SHP77 (cell line): ENCODE data around the gene SENP3.

Source experiments
- DNase-seq, 2 experiments: peaks; one replicate each; lab custom pipeline; 2025; lab: John Stamatoyannopoulos, UW

SENP3 gene

GRCh38 chr17:7561589-7562207 lies at the start of gene SENP3:
TSS of gene SENP3 (plus strand) at chr17:7561919. CDS start at chr17:7563077, 1,158 bp downstream.
- peak; percentile 86 to 93 for DNase-seq

DNA sequence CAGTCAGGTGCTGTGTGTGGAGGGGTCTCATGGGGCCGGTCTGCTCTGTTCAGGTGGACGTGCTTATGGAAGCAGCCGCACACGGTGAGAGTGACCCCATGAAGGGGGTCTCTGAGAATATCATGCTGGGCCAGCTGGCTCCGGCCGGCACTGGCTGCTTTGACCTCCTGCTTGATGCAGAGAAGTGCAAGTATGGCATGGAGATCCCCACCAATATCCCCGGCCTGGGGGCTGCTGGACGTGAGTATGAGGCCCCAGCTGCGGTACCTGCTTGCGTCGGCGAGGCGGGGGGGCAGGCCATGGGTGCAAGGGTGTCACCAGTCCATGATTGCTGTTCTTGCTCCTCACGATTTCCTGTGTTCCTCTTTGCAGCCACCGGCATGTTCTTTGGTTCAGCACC lies 49.6 kb upstream of the SENP3 start:
- no peak for DNase-seq

DNA sequence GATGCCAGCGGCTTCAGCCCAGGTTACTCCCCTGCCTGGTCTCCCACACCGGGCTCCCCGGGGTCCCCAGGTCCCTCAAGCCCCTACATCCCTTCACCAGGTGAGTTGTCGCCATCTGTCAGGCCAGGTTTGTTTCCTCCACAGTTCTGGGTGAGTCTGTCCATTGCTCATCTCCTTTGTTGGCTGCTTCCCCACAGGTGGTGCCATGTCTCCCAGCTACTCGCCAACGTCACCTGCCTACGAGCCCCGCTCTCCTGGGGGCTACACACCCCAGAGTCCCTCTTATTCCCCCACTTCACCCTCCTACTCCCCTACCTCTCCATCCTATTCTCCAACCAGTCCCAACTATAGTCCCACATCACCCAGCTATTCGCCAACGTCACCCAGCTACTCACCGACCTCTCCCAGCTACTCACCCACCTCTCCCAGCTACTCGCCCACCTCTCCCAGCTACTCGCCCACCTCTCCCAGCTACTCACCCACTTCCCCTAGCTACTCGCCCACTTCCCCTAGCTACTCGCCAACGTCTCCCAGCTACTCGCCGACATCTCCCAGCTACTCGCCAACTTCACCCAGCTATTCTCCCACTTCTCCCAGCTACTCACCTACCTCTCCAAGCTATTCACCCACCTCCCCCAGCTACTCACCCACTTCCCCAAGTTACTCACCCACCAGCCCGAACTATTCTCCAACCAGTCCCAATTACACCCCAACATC lies 48.7 kb upstream of the SENP3 start:
- no peak for DNase-seq

- no peak for DNase-seq
These were observed 47.8 kb upstream of the SENP3 start for GRCh38 chr17:7513850-7514419.

DNA sequence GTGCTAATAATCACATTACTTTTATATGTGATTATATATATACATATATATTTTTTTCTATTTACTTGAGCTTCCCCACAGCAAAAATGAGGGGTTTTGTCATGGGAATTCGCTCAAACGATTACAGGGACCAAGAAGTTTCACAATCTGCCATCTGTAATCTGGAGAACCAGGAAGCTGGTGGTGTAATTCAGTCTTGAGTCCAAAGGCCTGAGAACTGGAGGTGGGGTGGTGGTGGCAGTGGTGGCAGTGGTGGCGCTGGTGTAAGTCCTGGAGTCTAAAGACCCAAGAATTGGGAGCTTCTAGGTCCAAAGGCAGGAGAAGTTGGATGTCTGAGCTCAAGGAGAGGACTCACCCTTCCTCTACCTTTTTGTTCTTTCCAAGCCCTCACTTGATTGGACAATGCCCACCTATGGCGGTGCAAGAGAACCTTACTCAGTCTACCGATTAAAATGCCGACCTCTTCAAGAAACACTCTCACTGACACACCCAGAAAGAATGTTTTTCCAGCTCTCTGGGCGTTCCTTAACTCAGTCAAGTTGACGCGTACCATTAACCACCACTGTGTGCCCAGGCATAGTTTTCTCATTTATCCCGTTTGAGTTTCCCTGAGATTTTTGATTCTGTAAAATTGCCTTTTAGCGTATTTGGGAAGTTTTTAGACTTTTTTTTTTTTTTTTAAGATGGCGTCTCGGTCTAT lies 45.7 kb upstream of the SENP3 start:
- no peak for DNase-seq

GRCh38 chr17:7523033-7523432 lies 38.7 kb upstream of the SENP3 start:
- DNase-seq: peak in 1 of 2 experiments; percentile 46

- no peak for DNase-seq
These were observed 32.9 kb upstream of the SENP3 start for GRCh38 chr17:7528842-7529241.

- DNase-seq: no peak
These were observed 31.5 kb upstream of the SENP3 start for GRCh38 chr17:7530023-7530900.

DNA sequence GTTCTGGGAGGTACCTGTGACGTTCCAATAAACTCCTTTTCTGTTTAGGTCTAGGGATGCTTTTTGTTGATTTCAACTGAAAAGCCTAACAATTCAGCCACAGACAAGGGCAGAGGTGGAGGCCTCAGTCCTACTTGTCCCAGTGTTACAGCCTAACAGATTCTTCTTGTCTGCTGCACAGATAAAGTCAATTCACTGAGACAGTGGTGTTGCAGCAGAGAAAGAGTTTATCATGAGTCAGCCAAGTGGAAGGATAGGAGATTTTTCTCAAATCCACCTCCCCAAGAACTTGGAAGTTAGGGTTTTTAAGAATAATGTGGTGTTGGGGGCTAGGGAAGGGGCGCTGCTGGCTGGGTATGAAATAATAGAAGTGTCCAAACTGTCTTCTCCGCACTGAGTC lies 23.7 kb upstream of the SENP3 start:
- no peak for DNase-seq

DNA sequence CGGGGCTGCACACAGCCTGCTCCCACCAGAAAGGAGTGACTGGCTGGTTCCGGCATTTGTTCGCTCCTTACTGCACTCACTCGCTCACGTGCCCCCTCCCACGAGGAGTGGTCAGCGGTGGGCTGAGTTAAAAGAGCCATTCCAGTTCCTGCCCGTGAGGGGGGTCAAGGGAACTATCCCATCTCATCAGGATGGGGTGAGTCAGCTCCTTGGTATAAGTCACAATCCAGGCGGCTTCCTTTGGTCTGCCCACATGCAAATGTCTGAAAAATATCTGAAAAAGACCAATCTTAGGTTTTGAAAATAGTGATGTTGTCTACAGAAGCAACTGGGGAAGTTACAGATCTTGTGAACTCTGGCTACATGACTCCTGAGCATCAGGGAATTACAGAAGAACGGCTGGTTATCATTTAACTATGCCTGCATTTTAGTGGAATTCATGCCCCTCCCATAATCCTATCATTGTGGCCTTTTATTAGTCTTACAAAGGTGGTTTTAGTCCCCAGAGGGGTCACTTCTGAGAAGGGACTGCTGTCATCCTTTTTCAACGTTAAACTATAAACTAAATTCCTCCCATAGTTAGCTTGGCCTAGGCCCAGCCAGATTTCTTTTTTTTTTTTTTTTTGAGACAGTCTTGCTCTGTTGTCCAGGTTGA lies 22.7 kb upstream of the SENP3 start:
- DNase-seq: no peak

- DNase-seq: no peak
These were observed 20.6 kb upstream of the SENP3 start for GRCh38 chr17:7541074-7541621.

DNA sequence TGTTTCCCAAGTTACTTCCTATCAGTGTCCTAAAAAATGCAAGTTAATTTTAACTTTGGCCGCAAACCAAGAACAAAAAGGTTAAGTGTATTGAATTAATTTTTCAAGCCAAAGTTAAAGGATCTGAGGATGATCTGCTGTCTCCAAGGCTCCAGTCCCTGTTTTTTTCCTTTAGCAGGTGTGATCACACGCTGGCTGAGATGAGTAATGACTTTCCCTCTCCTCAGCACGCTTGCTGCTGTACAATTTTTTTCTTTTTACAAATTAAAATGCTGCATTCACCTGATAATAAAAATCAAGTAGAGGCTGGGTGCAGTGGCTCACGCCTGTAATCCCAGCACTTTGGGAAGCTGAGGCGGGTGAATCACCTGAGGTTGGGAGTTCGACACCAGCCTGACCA lies 16.8 kb upstream of the SENP3 start:
- no peak for DNase-seq

DNA sequence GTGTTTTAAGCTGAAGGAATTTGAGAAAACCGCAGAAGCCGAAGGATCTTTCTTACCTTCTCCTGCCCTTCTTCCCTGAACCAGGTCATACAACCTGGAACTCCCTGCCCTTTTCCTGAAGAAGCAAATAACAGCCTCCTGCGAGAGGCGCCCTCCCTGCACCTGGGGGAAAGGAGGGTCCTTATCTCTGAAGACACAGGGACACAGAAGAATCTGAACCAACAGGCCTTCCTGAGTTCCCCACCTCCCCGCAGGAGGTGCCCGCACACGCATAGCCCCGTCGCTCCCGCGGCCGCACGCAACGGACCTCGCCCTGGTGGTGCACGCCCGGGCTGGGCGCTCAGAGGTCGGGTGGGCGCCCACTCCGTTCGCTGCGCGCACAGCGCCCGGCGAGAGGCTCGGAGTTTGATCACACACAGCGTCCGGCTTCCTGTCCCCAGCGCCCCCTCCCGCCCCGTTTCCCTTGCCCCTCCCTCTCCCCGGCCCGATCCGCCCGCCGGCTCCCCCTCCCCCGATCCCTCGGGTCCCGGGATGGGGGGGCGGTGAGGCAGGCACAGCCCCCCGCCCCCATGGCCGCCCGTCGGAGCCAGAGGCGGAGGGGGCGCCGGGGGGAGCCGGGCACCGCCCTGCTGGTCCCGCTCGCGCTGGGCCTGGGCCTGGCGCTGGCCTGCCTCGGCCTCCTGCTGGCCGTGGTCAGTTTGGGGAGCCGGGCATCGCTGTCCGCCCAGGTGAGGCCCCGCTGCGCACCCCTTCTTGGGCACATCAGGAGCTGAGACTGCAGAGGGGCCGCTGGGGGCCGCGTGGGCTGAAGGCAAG lies 12.9 kb upstream of the SENP3 start, which contains the start of gene TNFSF12:
Gene TNFSF12 (plus strand): TSS at position 474 of the 816 bp plus-strand sequence. CDS start 96 bp downstream, at position 570.
- DNase-seq: peak in 1 of 2 experiments; percentile 23

GRCh38 chr17:7549401-7550055 lies 12.2 kb upstream of the SENP3 start:
- no peak for DNase-seq

DNA sequence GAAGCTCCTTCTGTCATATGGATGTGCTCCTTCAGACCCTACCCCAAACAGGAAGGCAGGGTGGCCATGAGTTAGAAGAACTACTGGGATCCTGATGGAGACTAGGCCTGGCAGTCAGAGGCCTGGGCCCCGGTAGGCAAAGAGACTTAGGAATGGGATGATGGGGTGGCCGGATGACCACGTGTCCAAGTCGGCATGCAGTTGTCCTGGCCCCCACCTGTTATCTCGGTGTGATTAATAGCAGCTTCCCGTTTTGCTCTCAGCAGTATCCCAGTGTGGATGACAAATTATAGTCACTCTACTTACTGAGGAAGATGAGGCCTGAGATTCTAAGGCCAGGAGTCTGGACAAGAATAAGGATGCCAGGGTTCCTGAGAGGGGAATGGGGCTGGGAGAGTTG lies 11.4 kb upstream of the SENP3 start:
- no peak for DNase-seq

DNA sequence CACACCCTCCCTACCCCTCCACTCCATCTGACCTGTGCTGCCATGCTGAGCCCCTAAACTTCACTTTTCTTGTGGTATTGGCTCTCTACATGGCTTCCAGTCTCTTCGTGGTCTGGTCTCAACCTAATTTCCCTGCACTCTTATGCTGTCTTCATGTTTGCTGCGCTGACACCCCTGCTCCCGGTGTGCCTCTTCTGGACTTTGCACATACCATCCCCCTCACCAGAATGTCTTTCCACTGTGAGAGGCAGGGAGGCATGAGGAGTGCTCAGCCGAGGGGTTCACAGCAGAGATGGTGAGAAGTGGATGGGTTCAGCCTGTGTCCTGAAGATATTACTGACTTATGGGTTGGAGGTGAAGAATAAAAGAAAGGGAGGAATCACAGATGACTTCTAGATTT lies 10.3 kb upstream of the SENP3 start:
- no peak for DNase-seq

- DNase-seq: no peak
These were observed 9.1 kb upstream of the SENP3 start for GRCh38 chr17:7552621-7553051.

- no peak for DNase-seq
These were observed 8.4 kb upstream of the SENP3 start for GRCh38 chr17:7553356-7553755.

GRCh38 chr17:7555320-7555948 lies 6.3 kb upstream of the SENP3 start:
- DNase-seq: no peak
